Measurements from ENCODE around the gene DENND4A. TPM values are rescaled to one million over a fixed set of nuclear protein-coding genes. Genes with fewer than 3 reads are reported as not detected.

Gene DENND4A
- total and polyA plus RNA-seq, 9 of the 15 experiments (the other 6 are each of a cell fraction or from before 2014, with no cell fraction given) = 6.8 to 32.3 (median 19.9) TPM

DNA sequence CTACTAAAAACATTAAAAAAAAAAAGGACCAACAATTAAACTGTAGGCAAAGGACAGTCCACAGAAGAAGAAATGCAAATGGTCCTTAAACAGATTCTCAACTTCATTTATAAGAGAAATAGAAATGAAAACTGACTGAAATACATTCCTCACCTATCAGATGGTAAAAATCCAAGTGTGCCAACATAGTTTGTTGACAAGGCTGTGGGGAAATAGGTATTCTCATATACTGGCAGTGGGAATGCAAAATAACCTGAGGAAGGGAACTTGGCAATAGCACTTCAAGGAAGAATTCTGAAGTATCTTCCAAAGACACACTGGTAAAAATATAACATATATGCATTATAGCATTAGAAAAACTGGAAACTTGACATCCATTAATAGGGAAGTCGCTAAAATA lies 116.5 kb downstream of the DENND4A start:
- CTCF ChIA-PET (ENCODE audit: low intra/inter-chr PET ratio) = no interaction called here
- no peak overlapping the region for H2AFZ ChIP-seq (ENCODE audit: low read depth, low read length)
- H3K4me3 ChIP-seq = no peak overlapping the region
- no peak overlapping the region for H3K9ac ChIP-seq (ENCODE audit: insufficient read depth in 1 of 2, low read depth in 2 of 2, low read length in 2 of 2)
- intact Hi-C loops (cut with micrococcal nuclease) (no loop called here), in situ Hi-C loops (cut with MboI) (no loop called here)
- H3K4me2 ChIP-seq (ENCODE audit: insufficient read depth, low read length) = no peak overlapping the region
- peaks cover 14% of the 10 kb centered on the region; the same call in 2 of the 3 replicates for H3K36me3 ChIP-seq (ENCODE audit: control insufficient read depth, insufficient read depth, low read length)
- POLR2A ChIA-PET = no interaction called here
- TF ChIP-seq CREBBP (IDR thresholded peaks at IDR 0.05; ENCODE audit: low read depth, low read length) = no peak
- no peak for TF ChIP-seq DPF2 (IDR thresholded peaks at IDR 0.05)
- TF ChIP-seq, protein P1, sequence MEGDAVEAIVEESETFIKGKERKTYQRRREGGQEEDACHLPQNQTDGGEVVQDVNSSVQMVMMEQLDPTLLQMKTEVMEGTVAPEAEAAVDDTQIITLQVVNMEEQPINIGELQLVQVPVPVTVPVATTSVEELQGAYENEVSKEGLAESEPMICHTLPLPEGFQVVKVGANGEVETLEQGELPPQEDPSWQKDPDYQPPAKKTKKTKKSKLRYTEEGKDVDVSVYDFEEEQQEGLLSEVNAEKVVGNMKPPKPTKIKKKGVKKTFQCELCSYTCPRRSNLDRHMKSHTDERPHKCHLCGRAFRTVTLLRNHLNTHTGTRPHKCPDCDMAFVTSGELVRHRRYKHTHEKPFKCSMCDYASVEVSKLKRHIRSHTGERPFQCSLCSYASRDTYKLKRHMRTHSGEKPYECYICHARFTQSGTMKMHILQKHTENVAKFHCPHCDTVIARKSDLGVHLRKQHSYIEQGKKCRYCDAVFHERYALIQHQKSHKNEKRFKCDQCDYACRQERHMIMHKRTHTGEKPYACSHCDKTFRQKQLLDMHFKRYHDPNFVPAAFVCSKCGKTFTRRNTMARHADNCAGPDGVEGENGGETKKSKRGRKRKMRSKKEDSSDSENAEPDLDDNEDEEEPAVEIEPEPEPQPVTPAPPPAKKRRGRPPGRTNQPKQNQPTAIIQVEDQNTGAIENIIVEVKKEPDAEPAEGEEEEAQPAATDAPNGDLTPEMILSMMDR (IDR thresholded peaks at IDR 0.05 in 2 of 3, conservative IDR thresholded peaks at IDR 0.05 in 1 of 3; ENCODE audit: insufficient read depth in 2 of 3, low read depth in 1 of 3, low read length in 3 of 3) = no peak
- TF ChIP-seq KHSRP (IDR thresholded peaks at IDR 0.05) = no peak
- TF ChIP-seq C11orf30 (IDR thresholded peaks at IDR 0.05; ENCODE audit: low read depth) = no peak
- TF ChIP-seq ZFX (CRISPR knock-in tag; IDR thresholded peaks at IDR 0.05) = no peak
- no peak for TF ChIP-seq NCOR1 (IDR thresholded peaks at IDR 0.05)
- no peak for TF ChIP-seq ZFP1 (CRISPR knock-in tag; IDR thresholded peaks at IDR 0.05)
- TF ChIP-seq ZNF23 (CRISPR knock-in tag; IDR thresholded peaks at IDR 0.05) = no peak
- TF ChIP-seq ZNF785 (CRISPR knock-in tag; IDR thresholded peaks at IDR 0.05) = no peak
- TF ChIP-seq KLF16 (IDR thresholded peaks at IDR 0.05) = no peak
- TF ChIP-seq PHF20 (IDR thresholded peaks at IDR 0.05; ENCODE audit: partially characterized antibody) = no peak
- no peak for TF ChIP-seq COPS2 (conservative IDR thresholded peaks at IDR 0.05)
- TF ChIP-seq JUN (IDR thresholded peaks at IDR 0.05; ENCODE audit: borderline replicate concordance, low read depth, low read length) = no peak
- no peak for TF ChIP-seq JUN (CRISPR knock-in tag; IDR thresholded peaks at IDR 0.05; ENCODE audit: borderline replicate concordance)
- no peak for TF ChIP-seq MYC (IDR thresholded peaks at IDR 0.05; ENCODE audit: low read depth, low read length)
- no peak for TF ChIP-seq MYC (CRISPR knock-in tag; IDR thresholded peaks at IDR 0.05; ENCODE audit: borderline replicate concordance, low read depth)
- no peak for TF ChIP-seq SAP30 (IDR thresholded peaks at IDR 0.05; ENCODE audit: borderline replicate concordance, insufficient read depth, low read depth, low read length, poor library complexity, severe bottlenecking)
- no peak for TF ChIP-seq RFX1 (IDR thresholded peaks at IDR 0.05)
- no peak for TF ChIP-seq U2AF1 (optimal IDR thresholded peaks at IDR 0.05; ENCODE audit: low read depth, low read length)
- TF ChIP-seq SMAD3 (CRISPR knock-in tag; conservative IDR thresholded peaks at IDR 0.05) = no peak
- H4K20me1 ChIP-seq (replicated peaks; ENCODE audit: control insufficient read depth, insufficient read depth, low read length) = no peaks in the 10 kb centered on the region
- H3K27ac ChIP-seq (ENCODE audit: extremely low read depth, low read depth, low read length) = no peak overlapping the region
- ATAC-seq (no peak), DNase-seq (ENCODE audit: extremely low read depth in 1 of 4, low spot score in 3 of 4) (no peak), FAIRE-seq (no peak)
- no peaks in the 10 kb centered on the region for H3K4me1 ChIP-seq (replicated peaks in 1 of 2; ENCODE audit: control insufficient read depth in 2 of 2, insufficient read depth in 2 of 2, low read length in 2 of 2)
- no peaks in the 10 kb centered on the region for H3K9me1 ChIP-seq (ENCODE audit: control insufficient read depth, insufficient read depth, low read length)
- WGBS (ENCODE audit: insufficient coverage, low coverage, missing lambda C conversion rate) = 14% methylated on average over 1 of the region's 1 CpG
- H3K79me2 ChIP-seq (ENCODE audit: control insufficient read depth, insufficient read depth, low read length) = no peaks in the 10 kb centered on the region
- no TSS peak for BruUV-seq (replicated peaks)
- no peaks in the 10 kb centered on the region for H3K27me3 ChIP-seq (ENCODE audit: control insufficient read depth in 2 of 2, insufficient read depth in 2 of 2, low read length in 2 of 2)
- no peaks in the 10 kb centered on the region for H3K9me3 ChIP-seq (replicated peaks; ENCODE audit: control insufficient read depth, insufficient read depth, low read depth, low read length)
